ENCODE results near the gene SAMD1.

SAMD1 gene

GRCh38 chr19:14090509-14091080 lies at the start of gene SAMD1:
TSS of gene SAMD1 (minus strand) at chr19:14090751.
- peak; percentile 92 for DNase-seq

DNA sequence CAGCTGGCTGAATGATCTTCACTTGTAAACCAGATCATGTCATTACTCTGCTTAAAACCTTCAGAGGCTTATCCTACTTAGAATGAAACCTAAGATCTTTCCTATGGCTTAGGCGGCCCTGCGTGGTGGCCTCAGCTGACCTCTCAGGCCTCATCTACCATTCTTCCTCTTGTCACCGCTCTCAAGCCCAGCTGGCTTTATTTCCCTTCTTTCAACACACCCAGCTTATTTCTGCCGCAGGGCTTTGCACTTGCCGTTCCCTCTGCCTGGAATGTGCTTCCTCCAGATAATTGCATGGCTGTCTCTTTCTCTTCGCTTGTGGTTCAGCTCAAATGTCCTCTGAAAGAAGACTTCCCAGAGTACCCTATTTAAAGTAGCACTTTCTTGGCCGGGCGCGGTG lies 49.4 kb upstream of the SAMD1 start:
- DNase-seq = no peak

DNA sequence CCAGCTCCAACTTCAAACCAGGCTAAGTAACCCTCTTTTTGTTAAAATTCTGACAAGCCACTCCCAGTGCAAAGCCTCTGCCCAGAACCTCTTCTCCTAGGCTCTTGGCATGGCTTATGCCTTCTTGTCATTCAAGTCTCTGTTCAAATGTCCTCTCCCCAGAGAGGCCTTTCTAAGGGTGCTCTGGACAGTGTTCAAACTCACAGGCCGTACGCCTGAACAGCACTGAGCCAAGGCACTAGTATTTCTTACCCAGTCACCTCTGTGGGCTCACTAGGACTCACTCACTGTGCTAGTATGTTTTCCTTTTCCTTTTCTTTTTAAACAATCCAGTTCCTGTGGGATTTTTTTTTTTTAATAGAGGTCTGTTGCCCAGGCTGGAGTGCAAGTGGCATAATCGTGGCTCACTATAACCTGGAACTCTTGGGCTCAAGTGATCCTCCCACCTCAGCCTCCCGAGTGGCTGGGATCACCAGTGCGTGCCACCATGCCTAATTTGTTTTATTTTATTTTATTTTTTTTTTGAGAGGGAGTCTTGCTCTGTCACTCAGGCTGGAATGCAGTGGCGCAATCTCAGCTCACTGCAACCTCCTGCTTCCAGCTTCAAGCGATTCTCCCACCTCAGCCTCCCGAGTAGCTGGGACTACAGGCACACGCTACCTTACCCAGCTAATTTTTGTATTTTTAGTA lies 48.2 kb upstream of the SAMD1 start:
- no peak for DNase-seq

GRCh38 chr19:14136509-14137281 lies 46.1 kb upstream of the SAMD1 start, which contains the start of gene ASF1B:
TSS of gene ASF1B (minus strand) at chr19:14136589. CDS start at chr19:14136456, 133 bp downstream.
- peak; percentile 100 for DNase-seq

DNA sequence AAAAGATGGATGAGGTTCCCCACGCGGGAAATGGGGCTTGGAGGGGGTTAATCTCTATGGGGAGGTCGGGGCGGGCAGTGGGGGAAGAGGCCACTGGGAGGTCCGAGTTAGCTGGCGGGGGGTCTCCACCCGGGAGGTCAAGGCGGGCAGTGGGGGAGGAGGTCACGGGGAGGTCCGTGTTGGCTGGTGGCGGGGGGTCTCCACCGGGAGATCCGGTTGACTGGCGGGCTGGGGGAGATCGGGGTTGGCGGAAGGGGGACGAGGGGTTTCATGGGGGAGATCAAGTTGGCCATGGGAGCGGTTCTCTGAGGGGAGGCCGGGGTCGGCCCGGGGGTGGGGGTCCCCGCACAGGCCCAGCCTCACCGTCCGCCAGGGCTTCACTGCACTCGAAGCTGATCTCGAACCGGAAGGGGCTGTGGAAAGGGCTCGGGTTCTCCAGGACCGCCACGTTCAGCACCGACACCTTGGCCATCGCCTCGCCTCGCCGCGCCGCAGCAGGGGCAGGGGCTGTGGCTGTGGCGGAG lies 45.5 kb upstream of the SAMD1 start:
- no peak for DNase-seq

GRCh38 chr19:14135355-14135754 lies 44.8 kb upstream of the SAMD1 start:
- no peak for DNase-seq

DNA sequence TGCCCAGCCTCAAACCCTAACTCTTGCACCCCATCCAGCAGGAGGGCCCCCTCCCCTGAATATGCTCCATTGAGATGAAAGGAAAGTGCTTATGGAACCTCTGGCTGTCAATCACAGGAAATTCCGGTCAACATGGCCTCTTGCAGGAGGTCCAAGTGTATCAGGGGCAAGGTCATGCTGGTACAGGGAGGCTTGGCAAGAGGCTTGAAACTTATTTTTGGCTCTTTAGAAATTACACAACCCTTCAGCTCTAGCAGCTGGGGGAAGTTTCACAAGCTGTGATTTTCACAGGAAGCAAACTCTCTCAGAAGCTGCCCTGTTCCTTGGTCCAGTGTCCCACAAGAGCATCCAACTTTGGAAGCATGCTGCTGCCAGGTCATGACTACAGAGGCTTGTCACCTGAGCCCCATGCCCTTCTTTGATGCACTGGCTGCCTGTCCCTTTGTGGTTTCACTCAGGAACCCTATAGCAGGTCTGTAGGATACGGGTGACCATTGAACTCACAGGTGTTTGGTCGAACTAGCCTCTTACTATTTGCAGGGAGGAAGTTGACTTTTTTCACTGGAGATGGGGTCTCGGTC lies 37.5 kb upstream of the SAMD1 start:
- no peak for DNase-seq

- DNase-seq = no peak
Measured at GRCh38 chr19:14127176-14127575, 36.6 kb upstream of the SAMD1 start.

DNA sequence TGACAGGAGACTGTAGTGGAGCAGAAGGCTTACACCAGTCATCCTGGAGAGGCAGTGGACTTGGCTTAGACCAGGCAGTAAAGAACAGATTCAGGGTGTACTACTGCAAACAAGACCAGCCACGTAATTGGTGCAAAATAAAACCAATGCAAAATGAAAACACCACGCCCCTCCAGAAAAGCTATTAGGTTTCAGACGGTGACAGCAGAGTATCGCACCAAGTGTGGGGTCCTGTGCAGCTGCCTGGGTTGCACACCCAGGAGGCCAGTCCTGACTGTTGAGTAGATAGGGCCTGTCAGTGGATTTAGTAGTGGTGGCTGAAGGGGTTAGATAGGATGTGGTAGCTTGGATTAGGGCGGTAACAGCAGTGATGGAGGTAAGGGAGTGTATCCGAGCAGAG lies 32.4 kb upstream of the SAMD1 start:
- no peak for DNase-seq

DNA sequence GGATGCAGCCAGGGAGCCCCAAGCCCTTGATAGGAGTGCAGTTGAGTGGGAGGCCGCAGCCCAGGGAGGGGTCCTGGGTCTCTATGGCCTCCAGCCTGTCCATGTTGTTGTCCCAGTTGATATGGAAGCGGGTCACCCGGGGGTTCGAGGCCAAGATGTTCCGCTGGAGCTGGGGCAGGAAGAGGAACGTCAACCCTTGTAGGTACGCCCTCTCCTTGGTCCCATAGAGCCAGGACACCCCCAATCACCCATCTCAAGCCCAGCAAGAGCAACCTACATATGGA lies 29.9 kb upstream of the SAMD1 start:
- DNase-seq = no peak

GRCh38 chr19:14119644-14120496 lies 29.3 kb upstream of the SAMD1 start:
- no peak for DNase-seq

DNA sequence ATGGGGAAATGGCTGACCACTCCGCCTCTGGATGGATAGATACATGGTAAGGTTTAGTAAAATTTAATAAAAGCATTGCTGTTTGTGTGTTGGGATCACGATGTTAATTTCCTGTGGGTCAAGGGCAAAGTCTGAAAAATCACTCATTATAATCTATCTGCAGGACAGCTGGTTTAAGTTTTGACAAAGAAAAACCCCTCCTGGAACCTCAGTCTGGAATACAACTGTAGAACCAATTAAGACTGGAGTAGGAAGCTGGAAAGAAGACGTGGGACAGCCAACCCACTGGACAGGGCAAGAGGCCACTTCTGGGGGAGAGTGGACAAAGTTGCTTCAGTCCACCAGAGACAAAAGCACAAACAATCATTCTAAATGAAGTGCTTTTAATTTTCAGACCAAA lies 28.6 kb upstream of the SAMD1 start:
- no peak for DNase-seq

- peak; percentile 23 for DNase-seq
Measured at GRCh38 chr19:14118165-14119051, 27.9 kb upstream of the SAMD1 start.

- DNase-seq = peak; percentile 99
Measured at GRCh38 chr19:14117668-14118164, 27.2 kb upstream of the SAMD1 start, which contains the start of gene PRKACA. TSS of gene PRKACA (minus strand) at chr19:14117762. CDS start at chr19:14117547, 215 bp downstream.

DNA sequence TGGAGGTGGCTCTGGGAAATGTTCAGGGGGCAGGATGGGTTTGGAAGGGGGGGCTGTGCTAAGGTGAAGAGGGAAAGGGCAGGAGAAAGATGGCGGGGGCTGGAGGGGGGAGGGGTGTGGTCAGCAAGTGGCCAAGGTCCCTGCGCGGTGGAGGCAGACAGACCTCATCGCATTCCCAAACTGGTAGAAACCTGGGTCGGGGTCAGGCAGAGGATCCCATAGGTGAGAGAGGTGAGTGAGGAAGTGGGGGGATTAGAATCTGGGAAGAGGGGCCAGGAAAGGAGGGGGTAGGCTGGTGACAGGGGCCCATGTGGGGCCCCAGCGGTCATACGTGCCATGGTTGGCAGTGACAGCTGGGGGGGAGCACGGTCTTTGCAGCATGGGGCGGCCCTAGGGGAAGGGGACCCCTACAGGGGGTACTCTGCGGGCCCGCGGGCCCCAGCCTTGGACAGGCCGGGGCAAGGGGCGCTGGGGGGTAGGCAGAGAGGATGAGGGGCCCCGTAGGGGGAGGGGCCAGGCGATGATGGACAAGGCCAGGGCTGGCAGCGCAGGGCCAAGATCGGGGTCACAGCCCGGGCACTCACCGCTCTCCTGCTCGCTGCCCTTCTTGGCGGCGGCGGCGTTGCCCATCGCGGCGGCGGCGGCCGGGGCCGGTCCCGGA lies 26.5 kb upstream of the SAMD1 start:
- no peak for DNase-seq

DNA sequence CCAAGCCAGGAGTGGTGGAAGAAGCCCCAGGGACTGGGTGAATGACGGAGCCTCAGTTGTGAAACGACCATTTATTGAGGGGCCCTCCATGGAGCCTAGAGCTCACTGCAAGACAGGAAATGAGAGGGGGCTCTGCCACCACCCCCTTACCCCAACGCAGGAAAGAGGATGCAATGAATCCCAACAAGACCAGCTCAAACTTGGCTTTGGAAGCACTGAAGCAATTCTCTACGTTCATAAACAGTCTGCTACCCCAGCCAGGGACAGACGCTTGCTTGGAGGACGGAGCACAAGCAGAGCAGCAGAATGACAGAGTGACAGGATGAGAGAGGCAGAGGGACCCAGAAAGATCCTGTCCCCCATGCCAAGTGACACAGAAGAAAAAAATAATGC lies 26.0 kb upstream of the SAMD1 start:
- DNase-seq = no peak

GRCh38 chr19:14115756-14116155 lies 25.2 kb upstream of the SAMD1 start:
- no peak for DNase-seq

- peak; percentile 46 for DNase-seq
Measured at GRCh38 chr19:14114854-14115253, 24.3 kb upstream of the SAMD1 start.

DNA sequence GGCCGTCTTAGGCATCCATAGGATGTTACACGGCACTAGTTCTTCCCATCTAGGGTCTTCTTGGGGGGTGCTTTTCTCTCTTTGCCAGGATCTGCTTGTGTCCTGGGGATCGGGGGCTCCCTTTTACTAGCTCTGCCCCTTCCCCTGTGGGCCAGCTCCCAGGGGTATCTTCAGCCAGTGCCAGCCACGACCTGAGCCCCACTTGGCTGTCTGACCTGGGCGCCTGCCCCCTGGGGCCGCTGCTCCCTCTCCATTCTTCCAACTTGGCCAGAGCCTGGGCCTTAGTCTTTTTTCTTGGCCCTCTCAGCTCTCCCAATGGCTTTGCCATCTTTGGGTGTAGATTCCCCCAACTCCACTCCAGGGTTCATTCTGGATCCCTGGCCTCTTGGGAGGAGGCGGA lies 23.9 kb upstream of the SAMD1 start:
- DNase-seq = no peak

DNA sequence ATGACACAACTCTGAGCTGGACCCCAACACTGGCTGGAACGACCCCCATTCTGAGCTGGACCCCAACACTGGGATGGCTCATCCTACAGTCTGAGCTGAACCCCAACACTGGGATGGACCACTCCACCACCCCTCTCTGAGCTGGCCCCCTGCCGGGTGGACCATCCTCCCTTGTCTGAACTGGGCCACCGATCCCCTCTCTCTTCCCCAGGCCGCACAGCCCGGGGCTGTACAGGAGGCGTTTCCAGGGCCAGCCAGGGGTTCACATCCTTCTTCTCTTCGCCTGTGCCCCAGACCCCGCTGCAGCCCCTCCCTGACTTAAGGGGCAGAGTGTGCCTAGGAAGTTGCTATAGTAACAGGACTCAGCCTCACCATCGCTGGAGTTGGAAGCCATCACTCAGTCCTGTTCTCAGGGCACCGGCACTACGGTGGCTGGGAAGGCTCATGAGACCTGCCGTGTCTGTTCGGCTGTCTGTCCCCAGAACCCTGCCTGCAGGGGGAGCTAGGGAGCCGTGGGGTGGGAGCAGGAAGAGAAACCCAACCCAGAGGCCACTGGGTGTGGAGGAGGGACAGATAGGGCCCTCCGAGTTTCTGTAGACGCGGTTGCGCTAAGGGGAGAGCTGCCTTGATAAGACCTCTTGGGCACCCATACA lies 23.3 kb upstream of the SAMD1 start:
- DNase-seq = no peak

Measured in CD4-positive, alpha-beta T cell treated with Interleukin-4 for 4 hours (primary cell).